ENCODE measurements around the gene FHIT. TPM values are rescaled to one million over a fixed set of nuclear protein-coding genes. Genes with fewer than 3 reads are reported as not detected.
A peak's percentile ranks its signal among the peaks of the same experiment; 100 is the strongest.

Gene FHIT
- total RNA-seq, 1 donor from 2014 or later = 23.8 TPM

- no peak overlapping the region for H3K27ac Mint-ChIP-seq
- peaks cover 2% of the 10 kb centered on the region for H3K27me3 Mint-ChIP-seq
- intact Hi-C loops (cut with micrococcal nuclease) = no loop called here
- H3K4me3 Mint-ChIP-seq = no peak overlapping the region
- DNase-seq = no peak
- no peaks in the 10 kb centered on the region for H3K9me3 Mint-ChIP-seq
- no peaks in the 10 kb centered on the region for H3K36me3 Mint-ChIP-seq (ENCODE audit: low read depth)
- H3K4me1 Mint-ChIP-seq = no peaks in the 10 kb centered on the region
These were observed 105.0 kb downstream of the FHIT start for GRCh38 chr3:61146010-61146890.

GRCh38 chr3:61141697-61142096 is 109.6 kb downstream of the FHIT start:
- no peak for DNase-seq
- H3K9me3 Mint-ChIP-seq = no peaks in the 10 kb centered on the region
- intact Hi-C loops (cut with micrococcal nuclease) = no loop called here
- H3K36me3 Mint-ChIP-seq (ENCODE audit: low read depth) = no peaks in the 10 kb centered on the region
- no peaks in the 10 kb centered on the region for H3K27me3 Mint-ChIP-seq
- no peak overlapping the region for H3K4me3 Mint-ChIP-seq
- no peaks in the 10 kb centered on the region for H3K4me1 Mint-ChIP-seq
- H3K27ac Mint-ChIP-seq = no peak overlapping the region

- no peak for DNase-seq
- H3K4me3 Mint-ChIP-seq = no peak overlapping the region
- no peaks in the 10 kb centered on the region for H3K27me3 Mint-ChIP-seq
- no peaks in the 10 kb centered on the region for H3K4me1 Mint-ChIP-seq
- no peaks in the 10 kb centered on the region for H3K9me3 Mint-ChIP-seq
- intact Hi-C loops (cut with micrococcal nuclease) = no loop called here
- H3K36me3 Mint-ChIP-seq (ENCODE audit: low read depth) = no peaks in the 10 kb centered on the region
- H3K27ac Mint-ChIP-seq = no peak overlapping the region
These were observed 110.0 kb downstream of the FHIT start for GRCh38 chr3:61141227-61141626.

- no peak overlapping the region for H3K4me3 Mint-ChIP-seq
- no peaks in the 10 kb centered on the region for H3K27me3 Mint-ChIP-seq
- H3K9me3 Mint-ChIP-seq = no peaks in the 10 kb centered on the region
- DNase-seq = no peak
- intact Hi-C loops (cut with micrococcal nuclease) = no loop called here
- no peaks in the 10 kb centered on the region for H3K4me1 Mint-ChIP-seq
- H3K36me3 Mint-ChIP-seq (ENCODE audit: low read depth) = no peaks in the 10 kb centered on the region
- no peak overlapping the region for H3K27ac Mint-ChIP-seq
These were observed 111.6 kb downstream of the FHIT start for GRCh38 chr3:61139686-61140085.

GRCh38 chr3:61138401-61138800 is 112.9 kb downstream of the FHIT start:
- Mint-ChIP-seq H3K36me3 (ENCODE audit: low read depth) (no peaks in the 10 kb centered on the region), H3K27ac (no peak overlapping the region), H3K9me3 (no peaks in the 10 kb centered on the region), H3K27me3 (no peaks in the 10 kb centered on the region), H3K4me1 (no peaks in the 10 kb centered on the region), H3K4me3 (no peak overlapping the region)
- intact Hi-C loops (cut with micrococcal nuclease) = no loop called here
- DNase-seq = no peak

GRCh38 chr3:61136191-61136590 is 115.1 kb downstream of the FHIT start:
- intact Hi-C loops (cut with micrococcal nuclease) = no loop called here
- H3K9me3 Mint-ChIP-seq = no peaks in the 10 kb centered on the region
- no peaks in the 10 kb centered on the region for H3K27me3 Mint-ChIP-seq
- no peak for DNase-seq
- H3K4me1 Mint-ChIP-seq = no peaks in the 10 kb centered on the region
- H3K4me3 Mint-ChIP-seq = no peak overlapping the region
- no peak overlapping the region for H3K27ac Mint-ChIP-seq
- no peaks in the 10 kb centered on the region for H3K36me3 Mint-ChIP-seq (ENCODE audit: low read depth)

GRCh38 chr3:61134532-61134931 is 116.7 kb downstream of the FHIT start:
- intact Hi-C loops (cut with micrococcal nuclease) = no loop called here
- no peaks in the 10 kb centered on the region for H3K9me3 Mint-ChIP-seq

GRCh38 chr3:61132062-61132461 is 119.2 kb downstream of the FHIT start:
- Mint-ChIP-seq H3K4me1 (no peaks in the 10 kb centered on the region), H3K36me3 (ENCODE audit: low read depth) (no peaks in the 10 kb centered on the region), H3K27ac (no peak overlapping the region), H3K9me3 (peaks cover 3% of the 10 kb centered on the region), H3K27me3 (no peaks in the 10 kb centered on the region), H3K4me3 (no peak overlapping the region)
- no peak for DNase-seq
- intact Hi-C loops (cut with micrococcal nuclease) = no loop called here

More at GRCh38 chr3:61134532-61134931, 116.7 kb downstream of the FHIT start:
- no peak overlapping the region for H3K4me3 Mint-ChIP-seq
- no peaks in the 10 kb centered on the region for H3K4me1 Mint-ChIP-seq
- H3K27me3 Mint-ChIP-seq = no peaks in the 10 kb centered on the region
- H3K27ac Mint-ChIP-seq = no peak overlapping the region
- H3K36me3 Mint-ChIP-seq (ENCODE audit: low read depth) = no peaks in the 10 kb centered on the region
- no peak for DNase-seq

GRCh38 chr3:61118830-61119229 is 132.4 kb downstream of the FHIT start:
- no peak for DNase-seq
- intact Hi-C loops (cut with micrococcal nuclease) = no loop called here
- no peak overlapping the region for H3K4me3 Mint-ChIP-seq
- H3K27ac Mint-ChIP-seq = no peak overlapping the region
- H3K4me1 Mint-ChIP-seq = peaks cover 1% of the 10 kb centered on the region
- H3K9me3 Mint-ChIP-seq = peaks cover 9% of the 10 kb centered on the region
- no peaks in the 10 kb centered on the region for H3K36me3 Mint-ChIP-seq (ENCODE audit: low read depth)
- no peaks in the 10 kb centered on the region for H3K27me3 Mint-ChIP-seq

GRCh38 chr3:61117045-61117898 is 134.0 kb downstream of the FHIT start:
- no peaks in the 10 kb centered on the region for H3K36me3 Mint-ChIP-seq (ENCODE audit: low read depth)
- peaks cover 7% of the 10 kb centered on the region for H3K9me3 Mint-ChIP-seq
- intact Hi-C loops (cut with micrococcal nuclease) = no loop called here
- H3K4me1 Mint-ChIP-seq = peaks cover 1% of the 10 kb centered on the region
- H3K4me3 Mint-ChIP-seq = no peak overlapping the region
- H3K27me3 Mint-ChIP-seq = no peaks in the 10 kb centered on the region
- no peak for DNase-seq
- H3K27ac Mint-ChIP-seq = no peak overlapping the region

- Mint-ChIP-seq H3K4me1 (peaks cover 14% of the 10 kb centered on the region), H3K27ac (no peak overlapping the region), H3K27me3 (no peaks in the 10 kb centered on the region), H3K36me3 (ENCODE audit: low read depth) (no peaks in the 10 kb centered on the region), H3K9me3 (peaks cover 3% of the 10 kb centered on the region), H3K4me3 (no peak overlapping the region)
- DNase-seq = no peak
- intact Hi-C loops (cut with micrococcal nuclease) = loop anchor here (5.0 kb wide), 1 partner anchor 138 kb away; the partner anchor contains the start of gene FHIT
These were observed 136.8 kb downstream of the FHIT start for GRCh38 chr3:61114316-61114953.

GRCh38 chr3:61111825-61112224 is 139.4 kb downstream of the FHIT start:
- DNase-seq = no peak
- H3K27ac Mint-ChIP-seq = no peak overlapping the region

GRCh38 chr3:61110576-61110975 is 140.7 kb downstream of the FHIT start:
- H3K27ac Mint-ChIP-seq = peak overlapping the region; percentile 1
- intact Hi-C loops (cut with micrococcal nuclease) = loop anchor here (5.0 kb wide), 1 partner anchor 142 kb away; the partner anchor contains the start of gene FHIT
- peak; percentile 58 for DNase-seq

More at GRCh38 chr3:61111825-61112224, 139.4 kb downstream of the FHIT start:
- Mint-ChIP-seq H3K4me1 (peaks cover 14% of the 10 kb centered on the region), H3K36me3 (ENCODE audit: low read depth) (no peaks in the 10 kb centered on the region), H3K27me3 (no peaks in the 10 kb centered on the region), H3K4me3 (no peak overlapping the region), H3K9me3 (peaks cover 3% of the 10 kb centered on the region)
- intact Hi-C loops (cut with micrococcal nuclease) = loop anchor here (5.0 kb wide), 1 partner anchor 140 kb away; the partner anchor contains the start of gene FHIT

More at GRCh38 chr3:61110576-61110975, 140.7 kb downstream of the FHIT start:
- Mint-ChIP-seq H3K4me3 (no peak overlapping the region), H3K9me3 (peaks cover 6% of the 10 kb centered on the region), H3K36me3 (ENCODE audit: low read depth) (no peaks in the 10 kb centered on the region), H3K4me1 (peaks cover 14% of the 10 kb centered on the region), H3K27me3 (no peaks in the 10 kb centered on the region)
